ENCODE data around the gene CTDSPL. TPM values are rescaled to one million over a fixed set of nuclear protein-coding genes. Genes with fewer than 3 reads are reported as not detected.

CTDSPL gene
- total and polyA plus RNA-seq, 4 donors = 8.4 to 17.2 (median 14.2) TPM

DNA sequence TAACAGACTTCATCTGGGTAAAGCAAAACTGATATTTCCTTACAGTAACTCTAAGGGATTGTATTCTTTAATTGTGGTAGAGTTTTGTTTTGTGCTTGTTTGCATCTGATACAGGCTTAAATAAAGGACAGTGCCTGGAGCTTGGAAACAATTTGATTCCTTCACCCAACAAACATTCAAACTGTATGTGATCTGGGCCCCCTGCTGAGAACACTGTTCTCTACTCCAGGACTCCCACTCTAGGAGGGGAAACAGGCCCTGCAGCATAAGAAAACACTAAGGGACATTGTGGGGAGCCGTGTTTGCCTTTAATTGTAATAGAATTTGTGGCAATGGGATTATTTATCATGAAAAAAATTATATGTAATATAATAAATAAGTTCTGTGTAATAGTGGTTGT, 56.9 kb downstream of the CTDSPL start:
- WGBS = 79% methylated on average over 1 of the region's 1 CpG
- Histone ChIP-seq H3K27ac (ENCODE audit: low read depth in 1 of 2, low read length in 2 of 2) (peak overlapping the region in 1 of 2 donors; percentile 1), H3K36me3 (ENCODE audit: control insufficient read depth in 4 of 4, insufficient read depth in 3 of 4, low read depth in 1 of 4, low read length in 3 of 4) (no peaks in the 10 kb centered on the region), H3K4me1 (ENCODE audit: control insufficient read depth in 4 of 4, insufficient read depth in 4 of 4, low read length in 3 of 4) (peaks cover 4 to 33% (median 21%) of the 10 kb centered on the region in 4 donors), H3K9ac (ENCODE audit: low read depth in 1 of 2, low read length in 2 of 2) (no peak overlapping the region), H3K27me3 (ENCODE audit: control insufficient read depth in 4 of 4, insufficient read depth in 4 of 4, low read length in 3 of 4) (no peaks in the 10 kb centered on the region), H3K9me3 (ENCODE audit: control insufficient read depth in 4 of 4, low read length in 3 of 4) (no peaks in the 10 kb centered on the region), H3K4me3 (ENCODE audit: low read depth in 1 of 3, low read length in 3 of 3) (no peak overlapping the region)
- no peak for DNase-seq (ENCODE audit: low spot score)
- TF ChIP-seq, protein P1, sequence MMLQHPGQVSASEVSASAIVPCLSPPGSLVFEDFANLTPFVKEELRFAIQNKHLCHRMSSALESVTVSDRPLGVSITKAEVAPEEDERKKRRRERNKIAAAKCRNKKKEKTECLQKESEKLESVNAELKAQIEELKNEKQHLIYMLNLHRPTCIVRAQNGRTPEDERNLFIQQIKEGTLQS (IDR thresholded peaks at IDR 0.05) = no peak
- no peak for TF ChIP-seq FOXA2 (IDR thresholded peaks at IDR 0.05)
- TF ChIP-seq, protein P2, sequence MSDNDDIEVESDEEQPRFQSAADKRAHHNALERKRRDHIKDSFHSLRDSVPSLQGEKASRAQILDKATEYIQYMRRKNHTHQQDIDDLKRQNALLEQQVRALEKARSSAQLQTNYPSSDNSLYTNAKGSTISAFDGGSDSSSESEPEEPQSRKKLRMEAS (IDR thresholded peaks at IDR 0.05) = no peak

DNA sequence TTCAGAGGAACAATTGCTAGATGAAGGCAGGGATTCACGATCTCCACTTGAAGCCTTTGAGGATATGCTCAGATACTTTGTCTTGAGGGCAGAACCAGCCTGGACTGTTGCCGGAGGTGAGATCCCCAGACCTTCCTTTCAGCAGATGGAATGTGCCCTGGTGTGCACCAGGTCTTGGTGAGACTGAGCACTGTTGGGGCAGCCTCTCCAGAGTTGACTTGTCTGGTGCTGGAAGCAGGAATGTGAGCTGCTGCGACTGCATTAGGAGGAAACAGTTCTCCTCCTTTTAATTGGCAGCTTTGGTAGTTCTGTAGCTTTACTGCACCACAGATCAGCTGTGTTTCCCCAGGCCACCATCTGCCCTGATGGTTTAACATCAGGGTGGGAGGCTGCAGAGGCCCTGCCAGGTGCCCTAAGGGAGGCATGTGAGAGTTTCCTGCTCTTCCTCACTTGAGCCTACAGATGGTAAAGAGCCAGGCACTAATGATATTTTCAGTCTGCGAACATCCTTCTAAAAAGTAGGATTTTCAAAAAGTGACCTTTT, 58.5 kb downstream of the CTDSPL start:
- no peak overlapping the region for H3K27ac ChIP-seq (ENCODE audit: low read depth in 1 of 2, low read length in 2 of 2)
- no peak for DNase-seq (ENCODE audit: low spot score)
- no peaks in the 10 kb centered on the region for H3K36me3 ChIP-seq (ENCODE audit: control insufficient read depth in 4 of 4, insufficient read depth in 3 of 4, low read depth in 1 of 4, low read length in 3 of 4)
- H3K9ac ChIP-seq (ENCODE audit: low read depth in 1 of 2, low read length in 2 of 2) = no peak overlapping the region
- no peaks in the 10 kb centered on the region for H3K9me3 ChIP-seq (ENCODE audit: control insufficient read depth in 4 of 4, low read length in 3 of 4)
- TF ChIP-seq JUND (IDR thresholded peaks at IDR 0.05) (no peak), EGR1 (IDR thresholded peaks at IDR 0.05; ENCODE audit: low read depth in 2 of 2) (no peak), FOXA1 (IDR thresholded peaks at IDR 0.05) (no peak), FOXA2 (IDR thresholded peaks at IDR 0.05) (no peak), TAF1 (conservative IDR thresholded peaks at IDR 0.05) (no peak), HNF4A (conservative IDR thresholded peaks at IDR 0.05) (no peak), HNF4G (IDR thresholded peaks at IDR 0.05) (no peak), YY1 (IDR thresholded peaks at IDR 0.05) (no peak), RXRA (IDR thresholded peaks at IDR 0.05) (no peak)
- TF ChIP-seq, protein P3, sequence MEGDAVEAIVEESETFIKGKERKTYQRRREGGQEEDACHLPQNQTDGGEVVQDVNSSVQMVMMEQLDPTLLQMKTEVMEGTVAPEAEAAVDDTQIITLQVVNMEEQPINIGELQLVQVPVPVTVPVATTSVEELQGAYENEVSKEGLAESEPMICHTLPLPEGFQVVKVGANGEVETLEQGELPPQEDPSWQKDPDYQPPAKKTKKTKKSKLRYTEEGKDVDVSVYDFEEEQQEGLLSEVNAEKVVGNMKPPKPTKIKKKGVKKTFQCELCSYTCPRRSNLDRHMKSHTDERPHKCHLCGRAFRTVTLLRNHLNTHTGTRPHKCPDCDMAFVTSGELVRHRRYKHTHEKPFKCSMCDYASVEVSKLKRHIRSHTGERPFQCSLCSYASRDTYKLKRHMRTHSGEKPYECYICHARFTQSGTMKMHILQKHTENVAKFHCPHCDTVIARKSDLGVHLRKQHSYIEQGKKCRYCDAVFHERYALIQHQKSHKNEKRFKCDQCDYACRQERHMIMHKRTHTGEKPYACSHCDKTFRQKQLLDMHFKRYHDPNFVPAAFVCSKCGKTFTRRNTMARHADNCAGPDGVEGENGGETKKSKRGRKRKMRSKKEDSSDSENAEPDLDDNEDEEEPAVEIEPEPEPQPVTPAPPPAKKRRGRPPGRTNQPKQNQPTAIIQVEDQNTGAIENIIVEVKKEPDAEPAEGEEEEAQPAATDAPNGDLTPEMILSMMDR (IDR thresholded peaks at IDR 0.05; ENCODE audit: low read depth, low read length, missing input control) = no peak
- TF ChIP-seq, protein P2 (IDR thresholded peaks at IDR 0.05) = no peak
- H3K4me3 ChIP-seq (ENCODE audit: low read depth in 1 of 3, low read length in 3 of 3) = no peak overlapping the region
- 88% methylated on average over 4 of the region's 4 CpGs for WGBS
- H3K4me1 ChIP-seq (ENCODE audit: control insufficient read depth in 4 of 4, insufficient read depth in 4 of 4, low read length in 3 of 4) = peaks cover 4 to 44% (median 34%) of the 10 kb centered on the region in 4 donors
- no peaks in the 10 kb centered on the region for H3K27me3 ChIP-seq (ENCODE audit: control insufficient read depth in 4 of 4, insufficient read depth in 4 of 4, low read length in 3 of 4)

DNA sequence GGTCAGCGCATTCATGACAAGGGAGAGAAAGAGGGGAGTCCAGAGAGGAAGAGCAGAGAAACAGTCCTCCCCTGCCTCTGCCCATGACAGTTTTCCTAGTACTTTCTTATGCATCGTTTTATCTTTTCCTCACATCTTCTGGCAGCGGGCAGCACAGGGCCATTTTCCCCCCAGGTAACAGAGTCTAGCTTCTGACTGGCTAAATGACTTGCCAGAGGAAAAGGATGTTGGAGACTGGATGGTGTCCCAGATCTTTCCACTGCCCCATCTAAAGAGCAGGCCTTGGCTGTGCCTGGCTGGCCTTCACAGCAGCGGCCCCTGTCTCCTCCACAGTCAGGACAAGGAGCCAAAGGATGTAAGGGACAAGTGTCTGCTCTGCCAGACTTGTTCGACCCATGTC, 59.3 kb downstream of the CTDSPL start:
- H3K27ac ChIP-seq (ENCODE audit: low read depth in 1 of 2, low read length in 2 of 2) = no peak overlapping the region
- TF ChIP-seq EGR1 (IDR thresholded peaks at IDR 0.05; ENCODE audit: low read depth in 2 of 2) (no peak), YY1 (IDR thresholded peaks at IDR 0.05) (no peak), TAF1 (conservative IDR thresholded peaks at IDR 0.05) (no peak), HNF4A (conservative IDR thresholded peaks at IDR 0.05) (no peak), NR2F2 (IDR thresholded peaks at IDR 0.05) (no peak), SP1 (IDR thresholded peaks at IDR 0.05) (no peak), FOXA2 (IDR thresholded peaks at IDR 0.05) (no peak)
- TF ChIP-seq, protein P4, sequence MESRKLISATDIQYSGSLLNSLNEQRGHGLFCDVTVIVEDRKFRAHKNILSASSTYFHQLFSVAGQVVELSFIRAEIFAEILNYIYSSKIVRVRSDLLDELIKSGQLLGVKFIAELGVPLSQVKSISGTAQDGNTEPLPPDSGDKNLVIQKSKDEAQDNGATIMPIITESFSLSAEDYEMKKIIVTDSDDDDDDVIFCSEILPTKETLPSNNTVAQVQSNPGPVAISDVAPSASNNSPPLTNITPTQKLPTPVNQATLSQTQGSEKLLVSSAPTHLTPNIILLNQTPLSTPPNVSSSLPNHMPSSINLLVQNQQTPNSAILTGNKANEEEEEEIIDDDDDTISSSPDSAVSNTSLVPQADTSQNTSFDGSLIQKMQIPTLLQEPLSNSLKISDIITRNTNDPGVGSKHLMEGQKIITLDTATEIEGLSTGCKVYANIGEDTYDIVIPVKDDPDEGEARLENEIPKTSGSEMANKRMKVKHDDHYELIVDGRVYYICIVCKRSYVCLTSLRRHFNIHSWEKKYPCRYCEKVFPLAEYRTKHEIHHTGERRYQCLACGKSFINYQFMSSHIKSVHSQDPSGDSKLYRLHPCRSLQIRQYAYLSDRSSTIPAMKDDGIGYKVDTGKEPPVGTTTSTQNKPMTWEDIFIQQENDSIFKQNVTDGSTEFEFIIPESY (IDR thresholded peaks at IDR 0.05) = no peak
- TF ChIP-seq, protein P1 (IDR thresholded peaks at IDR 0.05) = no peak
- H3K4me3 ChIP-seq (ENCODE audit: low read depth in 1 of 3, low read length in 3 of 3) = no peak overlapping the region
- WGBS = 81% methylated on average over 5 of the region's 5 CpGs
- H3K9ac ChIP-seq (ENCODE audit: low read depth in 1 of 2, low read length in 2 of 2) = no peak overlapping the region
- H3K9me3 ChIP-seq (ENCODE audit: control insufficient read depth in 4 of 4, low read length in 3 of 4) = no peaks in the 10 kb centered on the region
- H3K4me1 ChIP-seq (ENCODE audit: control insufficient read depth in 4 of 4, insufficient read depth in 4 of 4, low read length in 3 of 4) = peaks cover 4 to 45% (median 34%) of the 10 kb centered on the region in 4 donors
- H3K36me3 ChIP-seq (ENCODE audit: control insufficient read depth in 4 of 4, insufficient read depth in 3 of 4, low read depth in 1 of 4, low read length in 3 of 4) = no peaks in the 10 kb centered on the region
- no peak for DNase-seq (ENCODE audit: low spot score)
- H3K27me3 ChIP-seq (ENCODE audit: control insufficient read depth in 4 of 4, insufficient read depth in 4 of 4, low read length in 3 of 4) = no peaks in the 10 kb centered on the region
